ENCODE results near the gene MISP. TPM values are rescaled to one million over a fixed set of nuclear protein-coding genes. Genes with fewer than 3 reads are reported as not detected.

Gene MISP
- total and polyA plus RNA-seq, 2 donors (not counting 1 experiment from before 2014, with no cell fraction given): not detected

GRCh38 chr19:801030-801860 is 50.3 kb downstream of the MISP start:
- Mint-ChIP-seq H3K9me3 (ENCODE audit: insufficient read depth) (no peaks in the 10 kb centered on the region), H3K4me1 (peaks cover 44% of the 10 kb centered on the region), H3K4me3 (no peak overlapping the region), H3K27ac (no peak overlapping the region), H3K27me3 (no peaks in the 10 kb centered on the region)
- WGBS (ENCODE audit: insufficient coverage): 81% methylated on average over 27 of the region's 29 CpGs
- Histone ChIP-seq H3K4me1 (ENCODE audit: control insufficient read depth in 2 of 2, insufficient read depth in 2 of 2, low read length in 2 of 2) (peaks cover 22 to 43% of the 10 kb centered on the region in 2 donors), H3K27me3 (replicated peaks in 1 of 4; ENCODE audit: control extremely low read depth in 1 of 4, control insufficient read depth in 3 of 4, insufficient read depth in 4 of 4, low read length in 3 of 4) (no peaks in the 10 kb centered on the region), H3K36me3 (replicated peaks in 1 of 2; ENCODE audit: control extremely low read depth in 1 of 2, control insufficient read depth in 1 of 2, extremely low read depth in 1 of 2, insufficient read depth in 2 of 2, low read length in 1 of 2) (peaks cover 0 to 60% of the 10 kb centered on the region in 2 experiments), H3K9ac (ENCODE audit: low read length) (no peak overlapping the region), H3K27ac (ENCODE audit: low read length in 2 of 2) (no peak overlapping the region), H3K4me3 (ENCODE audit: control extremely low read depth in 1 of 5, extremely low read depth in 1 of 5, insufficient read depth in 1 of 5, low read depth in 2 of 5, low read length in 4 of 5) (no peak overlapping the region), H3K4me2 (replicated peaks; ENCODE audit: low read depth, low read length, poor library complexity, severe bottlenecking) (peak overlapping the region; percentile 38), H2AFZ (ENCODE audit: insufficient read depth, low read depth, low read length, poor library complexity, severe bottlenecking) (no peak overlapping the region), H3K9me3 (ENCODE audit: control extremely low read depth in 1 of 3, control insufficient read depth in 2 of 3, insufficient read depth in 1 of 3, low read length in 2 of 3) (no peaks in the 10 kb centered on the region), H4K20me1 (ENCODE audit: control insufficient read depth, insufficient read depth, low read length, poor library complexity, severe bottlenecking) (peaks cover 84% of the 10 kb centered on the region), H3K79me2 (ENCODE audit: control insufficient read depth, insufficient read depth, low read length) (peaks cover 88% of the 10 kb centered on the region)
- no peak for ATAC-seq (ENCODE audit: low read depth)
- DNase-seq: peak; percentile 34
- TF ChIP-seq CTCF (IDR thresholded peaks at IDR 0.05) (no peak), EZH2 (IDR thresholded peaks at IDR 0.05; ENCODE audit: borderline replicate concordance, insufficient read depth, low read depth, low read length, poor library complexity, severe bottlenecking) (no peak)
- intact Hi-C loops (cut with micrococcal nuclease): no loop called here
- CTCF ChIA-PET: no interaction called here
- POLR2A ChIA-PET: interaction anchor here (1.0 kb wide), 1 partner anchor 237 kb away, joined by 3 read pairs; no protein-coding TSS in a partner anchor

GRCh38 chr19:801861-802497 is 51.1 kb downstream of the MISP start:
- DNase-seq (peak; percentile 24), ATAC-seq (ENCODE audit: low read depth) (no peak)
- ChIA-PET CTCF (no interaction called here), POLR2A (interaction anchor here (0.6 kb wide), 1 partner anchor 9 kb away, joined by 7 read pairs; no protein-coding TSS in a partner anchor)
- Histone ChIP-seq H3K9me3 (ENCODE audit: control extremely low read depth in 1 of 3, control insufficient read depth in 2 of 3, insufficient read depth in 1 of 3, low read length in 2 of 3) (no peaks in the 10 kb centered on the region), H3K27me3 (replicated peaks in 1 of 4; ENCODE audit: control extremely low read depth in 1 of 4, control insufficient read depth in 3 of 4, insufficient read depth in 4 of 4, low read length in 3 of 4) (no peaks in the 10 kb centered on the region), H3K4me1 (ENCODE audit: control insufficient read depth in 2 of 2, insufficient read depth in 2 of 2, low read length in 2 of 2) (peaks cover 22 to 39% of the 10 kb centered on the region in 2 donors), H3K9ac (ENCODE audit: low read length) (no peak overlapping the region), H3K79me2 (ENCODE audit: control insufficient read depth, insufficient read depth, low read length) (peaks cover 91% of the 10 kb centered on the region), H3K27ac (ENCODE audit: low read length in 2 of 2) (no peak overlapping the region), H3K4me2 (replicated peaks; ENCODE audit: low read depth, low read length, poor library complexity, severe bottlenecking) (peak overlapping the region; percentile 4), H3K36me3 (replicated peaks in 1 of 2; ENCODE audit: control extremely low read depth in 1 of 2, control insufficient read depth in 1 of 2, extremely low read depth in 1 of 2, insufficient read depth in 2 of 2, low read length in 1 of 2) (peaks cover 0 to 66% of the 10 kb centered on the region in 2 experiments), H4K20me1 (ENCODE audit: control insufficient read depth, insufficient read depth, low read length, poor library complexity, severe bottlenecking) (peaks cover 91% of the 10 kb centered on the region), H3K4me3 (ENCODE audit: control extremely low read depth in 1 of 5, extremely low read depth in 1 of 5, insufficient read depth in 1 of 5, low read depth in 2 of 5, low read length in 4 of 5) (no peak overlapping the region), H2AFZ (ENCODE audit: insufficient read depth, low read depth, low read length, poor library complexity, severe bottlenecking) (no peak overlapping the region)
- intact Hi-C loops (cut with micrococcal nuclease): no loop called here
- no peaks in the 10 kb centered on the region for H3K9me3 Mint-ChIP-seq (ENCODE audit: insufficient read depth)
- H3K4me1 Mint-ChIP-seq: peaks cover 40% of the 10 kb centered on the region
- no peaks in the 10 kb centered on the region for H3K27me3 Mint-ChIP-seq
- no peak for TF ChIP-seq CTCF (IDR thresholded peaks at IDR 0.05)
- TF ChIP-seq EZH2 (IDR thresholded peaks at IDR 0.05; ENCODE audit: borderline replicate concordance, insufficient read depth, low read depth, low read length, poor library complexity, severe bottlenecking): no peak
- H3K4me3 Mint-ChIP-seq: no peak overlapping the region
- no peak overlapping the region for H3K27ac Mint-ChIP-seq
- 94% methylated on average over 21 of the region's 23 CpGs for WGBS (ENCODE audit: insufficient coverage)
